Chondrocyte (in vitro differentiated cells): Measurements from ENCODE around the gene PCLO. TPM values are rescaled to one million over a fixed set of nuclear protein-coding genes. Genes with fewer than 3 reads are reported as not detected.

Source experiments
- DNase-seq: peaks from one replicate; pipeline ENCODE4 v3.0.0; 2021; ENCODE audit warnings: mixed read lengths, low spot score
- H3K27ac Mint-ChIP-seq: one replicate; pipeline ENCODE4 v1.8.0; 2021; ENCODE audit warnings: mild to moderate bottlenecking, moderate library complexity, mixed read lengths; ENCODE audit not compliant: unreplicated experiment
- H3K27me3 Mint-ChIP-seq: 2 replicates; pipeline ENCODE4 v1.8.0; 2021; ENCODE audit warnings: low read depth, mixed read lengths
- H3K36me3 Mint-ChIP-seq: 2 replicates; pipeline ENCODE4 v1.8.0; 2021; ENCODE audit warnings: low read depth, mixed read lengths
- H3K4me1 Mint-ChIP-seq: 2 replicates; pipeline ENCODE4 v1.8.0; 2021; ENCODE audit warnings: low read depth, mild to moderate bottlenecking, mixed read lengths
- H3K4me3 Mint-ChIP-seq: one replicate; pipeline ENCODE4 v1.8.0; 2021; ENCODE audit warnings: mild to moderate bottlenecking, moderate library complexity, mixed read lengths; ENCODE audit not compliant: unreplicated experiment
- H3K9me3 Mint-ChIP-seq: 2 replicates; pipeline ENCODE4 v1.8.0; 2021; ENCODE audit warnings: low read depth, mixed read lengths
- CTCF ChIP-seq: fragments of 200-600 bp; sonication (generic); IDR thresholded peaks from 2 replicates; pipeline ENCODE4 v1.5.0; 2021; ENCODE audit warnings: antibody characterized with exemption, mild to moderate bottlenecking, moderate library complexity
- total RNA-seq: library from RNA; stranded (reverse); gene quantifications from 3 replicates; pipeline ENCODE4 v1.2.1, GENCODE V29; 2021

PCLO gene
- total RNA-seq, 1 donor from 2014 or later, result 1.5 TPM

GRCh38 chr7:83161899-83162401, 734 bp downstream of the PCLO start:
- peaks cover 12% of the 10 kb centered on the region for H3K4me1 Mint-ChIP-seq
- peak overlapping the region; percentile 80 for H3K4me3 Mint-ChIP-seq
- peaks cover 3% of the 10 kb centered on the region for H3K27me3 Mint-ChIP-seq
- peak overlapping the region; percentile 59 for H3K27ac Mint-ChIP-seq
- DNase-seq, result no peak
- no peaks in the 10 kb centered on the region for H3K9me3 Mint-ChIP-seq
- no peak for TF ChIP-seq CTCF
- H3K36me3 Mint-ChIP-seq, result no peaks in the 10 kb centered on the region

GRCh38 chr7:83161186-83161585, 1.5 kb downstream of the PCLO start:
- no peaks in the 10 kb centered on the region for H3K36me3 Mint-ChIP-seq
- H3K9me3 Mint-ChIP-seq, result no peaks in the 10 kb centered on the region
- H3K4me3 Mint-ChIP-seq, result no peak overlapping the region
- H3K27me3 Mint-ChIP-seq, result peaks cover 3% of the 10 kb centered on the region
- no peak for TF ChIP-seq CTCF
- no peak for DNase-seq
- no peak overlapping the region for H3K27ac Mint-ChIP-seq
- H3K4me1 Mint-ChIP-seq, result peaks cover 12% of the 10 kb centered on the region

GRCh38 chr7:83159731-83160130, 3.0 kb downstream of the PCLO start:
- peaks cover 1% of the 10 kb centered on the region for H3K36me3 Mint-ChIP-seq
- H3K9me3 Mint-ChIP-seq, result no peaks in the 10 kb centered on the region
- peaks cover 3% of the 10 kb centered on the region for H3K27me3 Mint-ChIP-seq
- no peak overlapping the region for H3K27ac Mint-ChIP-seq
- no peak overlapping the region for H3K4me3 Mint-ChIP-seq
- TF ChIP-seq CTCF, result no peak
- no peak for DNase-seq
- peaks cover 12% of the 10 kb centered on the region for H3K4me1 Mint-ChIP-seq

- TF ChIP-seq CTCF, result no peak
- Mint-ChIP-seq H3K27ac (no peak overlapping the region), H3K36me3 (peaks cover 3% of the 10 kb centered on the region), H3K4me3 (no peak overlapping the region), H3K27me3 (peaks cover 3% of the 10 kb centered on the region), H3K9me3 (peaks cover 3% of the 10 kb centered on the region), H3K4me1 (no peaks in the 10 kb centered on the region)
- no peak for DNase-seq
Observed at GRCh38 chr7:83156006-83156405, 6.7 kb downstream of the PCLO start.

GRCh38 chr7:83155407-83155806, 7.3 kb downstream of the PCLO start:
- no peak for TF ChIP-seq CTCF
- Mint-ChIP-seq H3K4me3 (no peak overlapping the region), H3K27me3 (peaks cover 3% of the 10 kb centered on the region), H3K27ac (no peak overlapping the region), H3K4me1 (no peaks in the 10 kb centered on the region), H3K9me3 (peaks cover 3% of the 10 kb centered on the region), H3K36me3 (peaks cover 3% of the 10 kb centered on the region)
- no peak for DNase-seq
